Mesodermal cell (in vitro differentiated cells): ENCODE data around the gene NUAK2.

Experiments used
- H3K27ac ChIP-seq: 2 replicates; pipeline ENCODE4 v1.7.0; 2013; ENCODE audit warnings: mild to moderate bottlenecking, low read depth, low read length, moderate library complexity; ENCODE audit not compliant: severe bottlenecking
- H3K36me3 ChIP-seq: 2 replicates; pipeline ENCODE4 v1.7.1; 2013; ENCODE audit warnings: mild to moderate bottlenecking, low read length, moderate library complexity; ENCODE audit not compliant: control insufficient read depth, insufficient read depth
- H3K4me1 ChIP-seq: one replicate; pipeline ENCODE4 v1.7.1; 2013; ENCODE audit warnings: mild to moderate bottlenecking, low read length; ENCODE audit not compliant: insufficient read depth, control insufficient read depth, poor library complexity, severe bottlenecking
- H3K4me3 ChIP-seq: 2 replicates; pipeline ENCODE4 v1.7.0; 2013; ENCODE audit warnings: low read length, control low read depth, mild to moderate bottlenecking; ENCODE audit not compliant: insufficient read depth, poor library complexity, severe bottlenecking; ENCODE audit errors: extremely low read depth
- H3K9me3 ChIP-seq: 2 replicates; pipeline ENCODE4 v1.7.1; 2013; ENCODE audit warnings: mild to moderate bottlenecking, low read length, moderate library complexity; ENCODE audit not compliant: control insufficient read depth
- WGBS, 2 experiments: methylation state at CpG; one replicate each; pipeline ENCODE4 v1.1.5; 2013; ENCODE audit warnings: missing lambda C conversion rate in 2 of 2; ENCODE audit not compliant: insufficient coverage in 2 of 2; 5-methylcytosine and 5-hydroxymethylcytosine counted together

The NUAK2 gene

DNA sequence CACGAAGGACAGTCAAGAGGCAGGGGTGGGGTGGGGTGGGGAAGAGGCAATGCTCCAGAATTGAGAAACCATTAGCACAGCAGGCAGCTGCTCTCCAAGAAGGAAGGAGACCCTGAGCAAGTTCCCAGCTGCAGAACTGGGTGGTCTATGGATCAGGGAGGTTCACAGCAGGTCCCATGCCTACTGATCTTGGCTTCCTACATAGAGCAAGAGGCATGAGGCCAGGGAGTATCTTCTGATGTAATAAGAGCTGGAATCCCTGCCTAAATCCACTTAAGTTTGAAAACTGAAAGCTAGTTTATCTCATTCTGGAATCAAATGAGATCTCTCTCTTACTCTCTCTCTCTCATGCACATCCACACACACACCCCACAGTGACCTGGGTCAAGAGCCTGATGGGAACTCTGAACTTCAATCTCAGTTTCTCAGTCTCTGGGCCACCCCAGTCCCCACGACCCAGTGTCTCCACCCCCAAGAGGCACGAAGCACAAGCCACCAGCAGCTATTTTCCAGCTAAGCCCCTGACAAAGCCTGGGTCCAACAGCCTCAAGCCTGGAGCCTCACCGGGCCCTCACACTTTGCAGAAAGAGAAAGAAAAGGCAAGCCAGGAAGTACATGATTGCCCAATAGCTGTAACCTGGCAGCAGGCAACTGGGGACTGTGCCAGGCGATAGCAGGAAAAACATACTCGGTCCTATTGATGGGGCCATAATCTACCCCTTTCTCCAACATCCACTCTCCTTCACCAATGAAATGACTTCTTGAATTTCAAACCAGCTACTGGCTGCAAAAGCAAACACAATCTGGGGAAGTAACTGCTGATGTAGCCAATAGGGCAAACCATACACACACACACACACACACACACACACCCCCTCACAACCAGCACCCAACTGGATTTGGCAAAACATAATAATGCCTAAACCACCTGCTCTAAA is 2.2 kb downstream of the NUAK2 start:
- H3K4me3 ChIP-seq, result peak overlapping the region; percentile 76
- peaks cover 33% of the 10 kb centered on the region for H3K36me3 ChIP-seq
- peaks cover 51% of the 10 kb centered on the region for H3K4me1 ChIP-seq
- peak overlapping the region; percentile 16 for H3K27ac ChIP-seq
- H3K9me3 ChIP-seq, result no peaks in the 10 kb centered on the region
- 71 to 73% methylated on average over 3 to 6 of the region's 6 CpGs for WGBS, 2 experiments

DNA sequence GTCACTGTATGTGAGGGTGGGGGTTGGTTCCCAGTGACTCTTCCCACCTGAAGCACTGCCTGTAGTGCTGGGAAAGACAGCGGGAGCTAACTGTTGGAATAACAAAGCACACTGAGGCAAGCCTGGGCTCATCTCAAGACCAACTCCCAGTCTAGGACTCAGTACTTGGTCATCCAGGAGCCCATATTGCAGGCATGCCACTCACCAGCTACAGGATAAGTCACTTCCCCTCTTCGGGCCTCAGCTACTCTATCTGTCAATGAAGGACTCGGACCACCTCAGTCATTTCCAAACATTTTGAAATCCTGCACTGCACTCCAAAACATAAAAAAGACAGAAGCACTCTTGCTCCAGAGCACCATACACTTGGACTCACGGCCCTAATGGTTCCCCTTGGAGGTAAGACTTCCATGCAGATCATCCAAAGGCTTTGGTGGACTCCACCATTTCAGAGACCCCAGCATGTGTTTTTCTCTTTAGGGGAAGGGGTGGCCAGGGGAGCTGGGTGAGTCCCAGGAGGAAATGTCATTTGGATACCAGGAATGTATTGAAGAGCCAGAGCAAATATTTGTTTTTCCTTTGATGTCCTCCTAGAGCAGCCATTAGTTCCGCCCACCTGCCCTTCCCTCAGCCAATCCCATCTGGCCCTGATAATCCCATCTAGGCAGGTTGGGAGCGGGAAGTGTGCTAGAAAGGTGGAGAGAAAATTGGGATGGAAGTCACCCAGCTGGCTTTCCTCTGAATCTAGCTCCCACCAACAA is 3.1 kb downstream of the NUAK2 start:
- Histone ChIP-seq H3K9me3 (no peaks in the 10 kb centered on the region), H3K36me3 (peaks cover 33% of the 10 kb centered on the region), H3K27ac (no peak overlapping the region), H3K4me3 (peak overlapping the region; percentile 76), H3K4me1 (peaks cover 57% of the 10 kb centered on the region)
- 83 to 94% methylated on average over 3 to 4 of the region's 6 CpGs for WGBS, 2 experiments

GRCh38 chr1:205317311-205317917 is 4.1 kb downstream of the NUAK2 start:
- Histone ChIP-seq H3K4me1 (peaks cover 65% of the 10 kb centered on the region), H3K4me3 (peak overlapping the region; percentile 5), H3K27ac (peak overlapping the region; percentile 36), H3K36me3 (peaks cover 35% of the 10 kb centered on the region), H3K9me3 (no peaks in the 10 kb centered on the region)
- 56 to 79% methylated on average over 5 to 7 of the region's 7 CpGs for WGBS, 2 experiments

DNA sequence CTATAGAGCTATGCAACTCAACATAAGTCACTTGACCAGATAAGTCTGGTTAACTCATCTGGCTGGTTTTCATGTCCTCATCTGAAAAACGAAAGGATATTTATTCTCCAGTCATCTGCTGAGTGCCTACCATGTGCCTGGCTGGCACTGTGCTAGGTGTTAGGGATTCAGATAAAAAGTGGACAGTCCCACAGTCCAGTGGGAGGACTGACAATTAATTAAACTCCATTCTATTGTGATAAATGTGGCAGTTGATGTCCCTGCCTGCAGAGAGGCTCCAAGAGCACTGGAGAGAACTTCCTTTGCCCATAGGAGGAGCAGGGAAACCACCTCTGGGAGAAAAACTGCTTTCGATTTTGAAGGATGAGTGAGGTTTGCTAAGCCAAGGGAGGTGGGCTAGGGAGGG is 5.4 kb downstream of the NUAK2 start:
- WGBS, 2 experiments, result 80 to 94% methylated on average over 1 to 2 of the region's 2 CpGs
- Histone ChIP-seq H3K4me3 (no peak overlapping the region), H3K27ac (no peak overlapping the region), H3K4me1 (peaks cover 71% of the 10 kb centered on the region), H3K36me3 (peaks cover 48% of the 10 kb centered on the region), H3K9me3 (no peaks in the 10 kb centered on the region)

GRCh38 chr1:205315008-205315618 is 6.4 kb downstream of the NUAK2 start:
- Histone ChIP-seq H3K9me3 (no peaks in the 10 kb centered on the region), H3K36me3 (peaks cover 58% of the 10 kb centered on the region), H3K4me3 (no peak overlapping the region), H3K27ac (peak overlapping the region; percentile 96), H3K4me1 (peaks cover 76% of the 10 kb centered on the region)
- WGBS, 2 experiments, result 77 to 82% methylated on average over 4 of the region's 5 CpGs

DNA sequence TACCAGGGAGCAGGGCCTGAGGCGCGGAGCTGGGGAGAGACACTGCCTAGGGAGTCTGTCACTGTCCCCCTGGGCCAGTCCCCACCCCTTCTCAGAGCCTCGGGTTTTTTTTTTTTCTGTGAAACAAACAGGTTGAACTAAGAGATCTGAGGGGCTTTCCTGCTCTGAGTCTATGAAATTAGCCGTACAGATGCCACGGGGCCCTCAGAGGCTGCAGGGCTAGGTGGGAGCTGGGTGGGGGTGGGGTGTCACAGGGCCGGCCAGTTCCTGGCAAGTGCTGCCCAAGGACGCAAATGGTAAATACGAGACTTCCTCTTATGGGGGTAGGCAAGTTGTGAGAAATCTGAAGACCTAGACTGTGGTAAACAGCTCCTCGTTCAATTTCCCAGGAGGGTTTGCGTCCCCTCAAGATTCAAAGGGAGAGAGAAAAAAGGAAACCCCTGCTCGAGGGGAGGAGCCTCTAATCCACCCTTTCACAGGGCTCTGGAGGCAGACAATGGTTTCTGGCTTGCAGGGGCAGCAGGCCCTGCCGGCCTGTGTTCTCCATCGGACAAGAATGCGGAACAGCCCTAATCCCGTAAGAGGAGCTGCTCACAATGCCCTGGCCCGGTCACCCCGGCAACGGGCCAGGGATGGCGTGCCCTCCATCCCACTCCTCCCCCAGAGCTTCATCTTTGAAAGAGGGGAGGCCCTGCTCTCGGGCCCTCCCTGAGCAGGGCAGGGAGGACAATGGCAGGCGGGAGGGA is 7.8 kb downstream of the NUAK2 start:
- peaks cover 62% of the 10 kb centered on the region for H3K36me3 ChIP-seq

DNA sequence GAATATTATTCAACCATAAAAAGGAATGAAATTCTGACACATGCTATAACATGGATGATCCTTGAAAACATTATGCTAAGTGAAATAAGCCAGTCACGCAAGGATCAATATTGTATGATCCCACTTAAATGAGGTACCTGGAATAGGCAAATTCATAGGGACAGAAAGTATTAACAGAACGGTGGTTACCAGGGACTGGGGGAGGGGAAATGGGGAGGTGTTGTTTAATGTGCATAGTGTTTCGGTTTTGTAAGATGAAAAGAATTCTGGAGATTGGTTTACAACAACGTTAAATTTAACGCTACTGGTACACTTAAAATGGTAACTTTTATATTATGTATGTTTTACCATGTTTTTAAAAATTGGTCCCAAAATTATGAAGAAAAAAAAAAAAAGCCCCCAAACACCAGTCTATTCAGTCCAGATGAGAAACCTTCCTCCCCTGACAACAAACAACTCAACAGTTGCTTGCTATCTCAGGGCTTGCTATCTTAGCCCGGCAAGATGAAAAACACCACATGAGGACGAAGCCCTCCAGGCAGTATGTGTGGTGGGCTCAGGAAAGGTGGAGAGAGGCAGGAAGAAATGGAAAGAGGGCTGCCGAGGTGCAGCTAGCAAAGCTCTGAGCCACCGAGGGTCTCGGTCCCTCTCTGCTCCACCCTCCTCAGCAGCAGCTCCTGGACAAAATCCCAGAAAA is 8.5 kb downstream of the NUAK2 start:
- 45 to 100% methylated on average over 1 to 4 of the region's 10 CpGs for WGBS, 2 experiments
- H3K4me1 ChIP-seq, result peaks cover 62% of the 10 kb centered on the region
- H3K27ac ChIP-seq, result peak overlapping the region; percentile 96
- H3K36me3 ChIP-seq, result peaks cover 63% of the 10 kb centered on the region
- H3K4me3 ChIP-seq, result peak overlapping the region; percentile 14
- H3K9me3 ChIP-seq, result no peaks in the 10 kb centered on the region

More for the DNA sequence above, 7.8 kb downstream of the NUAK2 start:
- H3K4me3 ChIP-seq, result peak overlapping the region; percentile 14
- H3K27ac ChIP-seq, result peak overlapping the region; percentile 96
- H3K9me3 ChIP-seq, result no peaks in the 10 kb centered on the region
- WGBS, 2 experiments, result 18% methylated on average over 9 to 20 of the region's 21 CpGs
- H3K4me1 ChIP-seq, result peaks cover 70% of the 10 kb centered on the region

DNA sequence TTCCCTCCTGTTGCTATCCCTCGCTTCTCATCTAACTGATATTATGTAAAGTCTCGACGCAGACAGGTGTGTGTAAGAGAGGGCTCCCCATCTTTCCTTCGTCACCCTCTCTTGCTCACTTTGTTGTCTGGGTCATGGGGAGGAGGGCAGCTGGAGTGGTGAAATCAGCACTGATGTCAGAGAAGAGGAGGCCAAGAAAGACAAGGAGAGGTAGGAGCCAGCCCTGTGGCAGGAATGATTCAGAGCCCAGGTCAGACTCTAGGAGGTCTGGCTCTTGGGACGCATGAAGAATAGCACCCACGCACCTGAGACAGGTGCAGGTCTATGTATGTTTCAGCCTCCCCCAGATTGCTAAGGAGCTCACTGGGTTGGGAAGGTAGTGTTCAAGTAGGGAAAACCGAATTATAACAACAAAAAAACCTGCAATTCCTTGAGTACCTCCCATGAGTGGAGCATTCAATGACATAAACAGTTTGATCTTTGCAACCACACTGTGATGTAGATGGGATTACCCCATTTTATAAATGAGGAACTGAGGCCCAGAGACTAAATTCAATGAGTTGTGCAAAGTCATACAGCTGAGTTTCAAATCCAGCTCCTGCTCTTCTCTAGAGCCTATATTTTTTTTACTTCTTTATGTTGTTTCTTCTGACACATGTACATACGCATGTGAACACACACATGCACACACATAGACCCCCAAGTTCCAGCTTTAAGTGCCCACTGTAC is 10.4 kb downstream of the NUAK2 start:
- peaks cover 70% of the 10 kb centered on the region for H3K36me3 ChIP-seq
- H3K4me3 ChIP-seq, result no peak overlapping the region
- 92 to 100% methylated on average over 1 to 4 of the region's 8 CpGs for WGBS, 2 experiments
- H3K4me1 ChIP-seq, result peaks cover 48% of the 10 kb centered on the region
- no peaks in the 10 kb centered on the region for H3K9me3 ChIP-seq
- H3K27ac ChIP-seq, result no peak overlapping the region

DNA sequence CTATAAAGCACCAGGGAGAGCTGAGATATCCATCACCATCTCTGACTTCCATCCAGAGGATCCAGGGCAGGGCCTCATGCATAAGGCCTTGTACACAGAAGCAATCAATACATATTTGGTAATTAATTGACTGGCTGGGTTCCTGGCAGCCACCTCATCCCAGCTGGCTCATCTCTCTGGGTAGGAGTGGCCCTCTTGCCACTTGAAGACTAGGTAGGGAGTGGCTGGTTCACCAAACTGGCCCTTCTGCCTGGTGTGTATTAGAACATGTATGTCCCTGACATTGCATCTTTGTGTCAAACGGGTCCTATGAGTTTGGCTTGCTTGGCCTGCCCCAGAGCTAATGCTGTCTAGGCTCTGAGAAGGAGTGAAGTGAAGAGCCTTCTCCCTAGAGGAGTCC is 11.8 kb downstream of the NUAK2 start:
- Histone ChIP-seq H3K36me3 (peaks cover 79% of the 10 kb centered on the region), H3K4me1 (peaks cover 41% of the 10 kb centered on the region), H3K27ac (no peak overlapping the region), H3K4me3 (no peak overlapping the region), H3K9me3 (no peaks in the 10 kb centered on the region)
- WGBS, 2 experiments, result 89 to 93% methylated on average over 1 of the region's 1 CpG
